ENCODE results near the gene TMEM106B. TPM values are rescaled to one million over a fixed set of nuclear protein-coding genes. Genes with fewer than 3 reads are reported as not detected.
"Not testable (repeated sequence)": the region's sequence is repeated elsewhere in the genome, so short reads cannot be mapped to it uniquely, and the experiment has no call there.

TMEM106B gene
- total RNA-seq: 44.1 TPM
- long read RNA-seq, transcript TMEM106B-202 (8 exons, 2,126 nt): major isoform, 10 of 16 reads
- long read RNA-seq, partial matches to known transcripts: 0 of 16 reads
- long read RNA-seq, other reads (novel, unspliced or antisense): 6 of 16 reads

- DNase-seq (ENCODE audit: missing footprints) (peak; percentile 99), ATAC-seq (peak; percentile 100)
- intact Hi-C loops (cut with DNase I): no loop called here
These were observed at the start of gene TMEM106B for GRCh38 chr7:12211054-12211710. Gene TMEM106B (plus strand): TSS chr7:12211294. CDS start chr7:12214811, 3,517 bp downstream.

GRCh38 chr7:12162415-12163113, 48.5 kb upstream of the TMEM106B start:
- ATAC-seq (no peak), DNase-seq (ENCODE audit: missing footprints) (no peak)
- intact Hi-C loops (cut with DNase I): no loop called here

- ATAC-seq; DNase-seq (ENCODE audit: missing footprints); intact Hi-C loops (cut with DNase I): not testable (repeated sequence)
These were observed 43.0 kb upstream of the TMEM106B start for GRCh38 chr7:12168065-12168464.

- DNase-seq (ENCODE audit: missing footprints); intact Hi-C loops (cut with DNase I); ATAC-seq: not testable (repeated sequence)
These were observed 40.9 kb upstream of the TMEM106B start for GRCh38 chr7:12169981-12170820.

- intact Hi-C loops (cut with DNase I): no loop called here
- ATAC-seq (no peak), DNase-seq (ENCODE audit: missing footprints) (no peak)
These were observed 37.4 kb upstream of the TMEM106B start for GRCh38 chr7:12173671-12174070.

- DNase-seq (ENCODE audit: missing footprints) (no peak), ATAC-seq (no peak)
- intact Hi-C loops (cut with DNase I): no loop called here
These were observed 36.2 kb upstream of the TMEM106B start for GRCh38 chr7:12174931-12175330.

DNA sequence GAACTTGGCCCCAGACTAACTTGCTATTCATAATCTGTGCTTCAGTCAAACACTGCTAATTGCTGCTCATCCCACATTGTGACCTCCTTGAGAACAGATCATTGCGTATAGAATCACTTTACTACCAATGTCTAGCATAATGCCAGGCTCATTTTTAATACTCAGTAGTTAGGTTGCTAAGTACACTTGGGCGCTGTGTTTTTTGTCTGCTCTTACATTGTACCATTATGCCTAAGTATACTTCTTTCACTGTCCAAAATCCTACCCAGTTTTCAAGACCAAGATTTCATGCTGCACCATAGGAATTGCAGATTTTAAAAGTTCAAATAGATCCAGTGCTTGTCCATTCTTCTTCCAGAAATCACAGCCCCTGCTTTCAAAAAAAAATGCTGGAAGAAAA, 32.8 kb upstream of the TMEM106B start:
- intact Hi-C loops (cut with DNase I): no loop called here
- no peak for ATAC-seq
- DNase-seq (ENCODE audit: missing footprints): no peak

- ATAC-seq: no peak
- DNase-seq (ENCODE audit: missing footprints): no peak
- intact Hi-C loops (cut with DNase I): no loop called here
These were observed 16.7 kb upstream of the TMEM106B start for GRCh38 chr7:12194426-12194825.

GRCh38 chr7:12196386-12196785, 14.7 kb upstream of the TMEM106B start:
- ATAC-seq: no peak
- intact Hi-C loops (cut with DNase I): no loop called here

GRCh38 chr7:12199363-12199762, 11.7 kb upstream of the TMEM106B start:
- no peak for DNase-seq (ENCODE audit: missing footprints)
- no peak for ATAC-seq
- intact Hi-C loops (cut with DNase I): no loop called here

More at GRCh38 chr7:12196386-12196785, 14.7 kb upstream of the TMEM106B start:
- no peak for DNase-seq (ENCODE audit: missing footprints)

- intact Hi-C loops (cut with DNase I): no loop called here
- DNase-seq (ENCODE audit: missing footprints) (no peak), ATAC-seq (no peak)
These were observed 4.0 kb upstream of the TMEM106B start for GRCh38 chr7:12207046-12207445.

DNA sequence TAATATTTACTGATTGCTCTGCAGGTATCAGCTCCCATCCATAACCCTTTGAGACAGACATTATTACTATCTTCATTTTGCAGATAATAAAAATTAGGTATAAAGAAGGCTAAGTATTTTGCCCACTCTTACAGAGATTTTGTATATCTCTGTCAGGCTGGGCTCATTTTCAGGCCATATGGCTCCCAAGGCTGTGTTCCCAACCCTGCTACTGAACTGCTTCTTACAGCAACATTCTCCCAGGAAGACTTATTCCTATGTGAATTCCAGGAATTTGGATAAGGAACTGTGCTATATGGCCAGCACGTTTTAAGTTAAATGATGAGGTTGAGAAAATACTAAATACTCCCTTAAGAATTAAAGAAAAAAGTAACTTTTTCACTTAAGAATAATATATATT, 1.9 kb upstream of the TMEM106B start:
- intact Hi-C loops (cut with DNase I): no loop called here
- no peak for ATAC-seq
- no peak for DNase-seq (ENCODE audit: missing footprints)

DNA sequence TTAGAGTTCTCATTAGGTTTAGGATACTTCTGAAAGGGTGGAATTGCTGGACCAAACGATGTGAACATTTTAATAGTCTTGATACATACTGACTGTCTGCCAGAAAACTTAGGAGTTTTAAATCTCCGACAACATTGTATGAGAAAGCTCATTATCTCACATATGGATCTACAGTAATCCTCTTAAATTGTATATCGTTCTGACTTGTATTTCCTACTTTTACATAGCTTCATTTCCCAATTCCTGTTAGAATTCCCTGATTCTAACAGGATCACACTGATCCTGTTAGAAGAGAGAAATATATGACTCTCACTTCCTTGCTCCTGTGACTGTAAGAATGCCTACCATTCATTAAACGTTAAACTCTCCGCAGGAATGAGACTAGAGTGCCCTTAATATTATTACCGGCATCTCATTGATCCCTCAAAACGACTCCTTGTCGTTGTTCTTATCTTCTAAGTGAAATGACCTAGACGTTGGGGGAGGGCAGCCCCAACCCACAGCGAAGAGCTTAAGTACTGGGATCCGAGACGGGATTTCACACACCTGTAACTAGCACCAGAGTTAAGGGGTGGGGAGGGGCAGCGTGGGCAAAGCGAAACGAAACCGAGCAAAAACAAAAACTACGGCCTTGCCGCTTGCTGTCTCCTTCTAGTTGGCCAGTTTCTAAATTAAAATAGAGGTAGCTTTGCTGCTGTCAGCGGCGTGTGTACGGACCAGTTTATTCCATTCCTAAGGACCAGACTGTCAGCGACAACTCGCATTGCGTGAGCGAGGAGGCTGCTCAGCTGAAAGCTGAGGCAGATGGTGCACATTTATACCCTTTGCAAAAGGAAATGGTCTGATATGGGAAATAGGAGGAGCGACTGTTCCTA, 678 bp upstream of the TMEM106B start:
- peak; percentile 44 for ATAC-seq
- intact Hi-C loops (cut with DNase I): no loop called here
- peak; percentile 55 for DNase-seq (ENCODE audit: missing footprints)

DNA sequence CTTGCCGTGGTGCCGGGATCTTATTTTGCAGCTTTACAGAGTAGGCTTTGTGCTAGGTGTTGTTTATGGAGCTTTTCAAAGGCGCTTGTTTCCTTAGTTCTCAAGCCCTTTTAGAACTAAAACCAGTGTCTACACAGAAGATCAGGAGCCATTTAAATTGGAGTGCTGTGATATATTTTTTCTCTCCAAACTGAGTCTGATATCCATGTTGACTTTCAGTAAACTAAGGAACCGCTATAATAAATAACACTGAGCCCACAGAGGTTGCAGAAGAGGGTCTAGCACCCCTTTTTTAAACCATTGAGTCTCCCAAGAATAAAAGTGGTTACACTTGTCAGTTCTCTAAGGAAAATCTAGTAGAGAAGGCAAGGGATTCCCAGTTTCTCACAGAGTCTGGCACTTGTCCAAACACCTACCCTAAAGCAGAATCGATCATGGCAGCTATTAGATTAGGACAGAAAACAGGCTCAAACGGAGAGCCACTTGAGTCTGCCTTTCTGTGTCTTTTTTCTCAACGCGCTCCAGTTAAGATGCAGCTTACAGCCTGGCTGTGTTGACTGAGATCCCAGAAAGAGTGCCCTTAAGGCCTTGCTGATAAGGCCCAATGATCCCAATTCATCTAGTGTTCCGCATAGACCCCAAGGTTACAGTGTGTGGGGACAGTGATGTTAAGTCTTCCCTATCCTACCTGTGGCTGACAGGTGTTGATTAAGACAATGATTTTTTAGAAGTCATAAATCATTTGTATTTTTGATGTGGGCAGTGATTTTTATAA, 804 bp downstream of the TMEM106B start:
- ATAC-seq (no peak), DNase-seq (ENCODE audit: missing footprints) (no peak)
- intact Hi-C loops (cut with DNase I): no loop called here

- intact Hi-C loops (cut with DNase I): no loop called here
- ATAC-seq: no peak
- DNase-seq (ENCODE audit: missing footprints): no peak
These were observed 6.2 kb downstream of the TMEM106B start for GRCh38 chr7:12217311-12217710.

DNA sequence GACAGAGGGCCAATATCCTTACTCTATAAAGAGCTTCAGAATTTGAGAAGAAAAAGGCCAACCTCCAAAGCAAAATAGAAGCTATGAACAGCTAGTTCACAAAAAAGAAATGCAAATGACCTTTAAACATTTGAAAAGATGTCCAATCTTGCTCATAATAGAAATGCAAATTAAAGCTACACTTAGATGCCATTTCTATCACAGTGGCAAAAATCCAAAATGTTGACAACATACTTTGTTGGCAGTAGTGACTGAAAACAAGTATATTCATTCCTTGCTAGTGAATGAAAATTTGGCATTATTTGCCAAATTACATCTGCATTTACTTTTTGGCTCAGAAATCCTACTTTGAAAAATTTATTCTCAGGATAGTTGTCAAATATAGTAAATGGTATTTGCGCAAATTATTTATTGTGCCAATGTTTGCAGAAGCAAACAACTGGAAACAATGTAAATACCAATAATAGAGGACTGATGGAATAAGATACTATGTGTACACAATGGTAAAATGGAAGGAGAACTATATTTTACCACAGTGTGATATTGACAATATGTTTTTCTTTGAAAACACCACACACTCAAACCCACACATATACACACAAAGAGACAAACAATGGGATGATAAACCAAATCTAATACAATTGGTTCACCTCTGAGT, 9.4 kb downstream of the TMEM106B start:
- no peak for DNase-seq (ENCODE audit: missing footprints)
- ATAC-seq: no peak
- intact Hi-C loops (cut with DNase I): no loop called here

- intact Hi-C loops (cut with DNase I): no loop called here
- DNase-seq (ENCODE audit: missing footprints) (no peak), ATAC-seq (no peak)
These were observed 10.3 kb downstream of the TMEM106B start for GRCh38 chr7:12221414-12221813.

Measured in Right ventricle myocardium inferior (tissue), 1 donor.